DMS114 treated with DMSO at 0.1 percent for 48 hours (cell line): ENCODE data around the gene DIPK1C.
A peak's percentile ranks its signal among the peaks of the same experiment; 100 is the strongest.
"Not testable (repeated sequence)": the region's sequence is repeated elsewhere in the genome, so short reads cannot be mapped to it uniquely, and the experiment has no call there.

Experiments used
- DNase-seq: peaks from one replicate; lab custom pipeline; 2025; ENCODE audit not compliant: unreplicated experiment; lab: John Stamatoyannopoulos, UW

DIPK1C gene

GRCh38 chr18:74457043-74457724, at the start of gene DIPK1C:
Gene DIPK1C, minus strand, starts transcription at chr18:74457308. Its CDS starts 49 bp downstream, at chr18:74457259.
- no peak for DNase-seq

GRCh38 chr18:74506448-74507084, 49.5 kb upstream of the DIPK1C start:
- no peak for DNase-seq

GRCh38 chr18:74505776-74506175, 48.7 kb upstream of the DIPK1C start:
- DNase-seq, result no peak

GRCh38 chr18:74503137-74503536, 46.0 kb upstream of the DIPK1C start:
- DNase-seq, result no peak

GRCh38 chr18:74501386-74501785, 44.3 kb upstream of the DIPK1C start:
- DNase-seq, result no peak

GRCh38 chr18:74500774-74501173, 43.7 kb upstream of the DIPK1C start:
- not testable (repeated sequence) for DNase-seq

GRCh38 chr18:74500372-74500771, 43.3 kb upstream of the DIPK1C start:
- DNase-seq, result no peak

- DNase-seq, result no peak
These were observed 42.5 kb upstream of the DIPK1C start for GRCh38 chr18:74499633-74500032.

GRCh38 chr18:74498712-74499627, 41.9 kb upstream of the DIPK1C start:
- DNase-seq, result no peak

- DNase-seq, result no peak
These were observed 40.7 kb upstream of the DIPK1C start for GRCh38 chr18:74497778-74498177.

- no peak for DNase-seq
These were observed 40.2 kb upstream of the DIPK1C start for GRCh38 chr18:74497324-74497676.

GRCh38 chr18:74496508-74497323, 39.6 kb upstream of the DIPK1C start:
- no peak for DNase-seq

GRCh38 chr18:74495581-74496507, 38.7 kb upstream of the DIPK1C start, which contains the start of gene CNDP2:
Gene CNDP2, plus strand, starts transcription at chr18:74496363. Its CDS starts 3,611 bp downstream, at chr18:74499974.
- DNase-seq, result peak; percentile 87

- DNase-seq, result no peak
These were observed 37.4 kb upstream of the DIPK1C start for GRCh38 chr18:74494514-74494913.

GRCh38 chr18:74493689-74494088, 36.6 kb upstream of the DIPK1C start:
- DNase-seq, result peak; percentile 44

- DNase-seq, result no peak
These were observed 35.2 kb upstream of the DIPK1C start for GRCh38 chr18:74492259-74492658.

- DNase-seq, result no peak
These were observed 32.6 kb upstream of the DIPK1C start for GRCh38 chr18:74489676-74490075.

GRCh38 chr18:74488864-74489263, 31.8 kb upstream of the DIPK1C start:
- no peak for DNase-seq

GRCh38 chr18:74488354-74488753, 31.2 kb upstream of the DIPK1C start:
- no peak for DNase-seq
